Measurements from ENCODE around the gene KLF13.

DNA sequence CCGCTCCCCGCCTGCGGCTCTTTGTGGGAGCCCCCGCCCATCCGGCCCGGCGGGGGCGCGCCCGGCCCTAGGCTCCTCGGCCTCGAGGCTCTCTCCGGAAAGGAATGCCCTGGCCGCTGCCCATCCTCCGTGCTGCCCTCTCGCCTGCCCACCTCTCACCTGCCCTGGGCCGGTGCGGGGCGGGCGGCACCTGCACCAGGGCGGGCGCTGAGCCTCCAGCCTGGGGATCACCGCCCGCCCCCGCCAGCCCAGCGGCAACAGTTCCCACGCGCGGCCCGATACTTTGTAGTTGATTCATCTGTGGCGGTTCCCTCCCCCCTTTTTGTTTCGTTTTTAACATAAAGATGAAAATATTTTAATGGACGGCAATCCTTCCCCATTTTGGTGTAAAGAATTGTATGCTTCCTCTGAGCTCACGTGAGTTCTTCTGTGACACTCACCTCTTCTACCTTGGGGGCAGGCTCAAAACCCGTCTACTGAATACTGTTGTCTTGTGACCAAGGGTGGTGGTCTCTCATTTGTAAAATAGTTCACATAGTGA, 1.9 kb downstream of the KLF13 start:
- TF ChIP-seq, protein P1, sequence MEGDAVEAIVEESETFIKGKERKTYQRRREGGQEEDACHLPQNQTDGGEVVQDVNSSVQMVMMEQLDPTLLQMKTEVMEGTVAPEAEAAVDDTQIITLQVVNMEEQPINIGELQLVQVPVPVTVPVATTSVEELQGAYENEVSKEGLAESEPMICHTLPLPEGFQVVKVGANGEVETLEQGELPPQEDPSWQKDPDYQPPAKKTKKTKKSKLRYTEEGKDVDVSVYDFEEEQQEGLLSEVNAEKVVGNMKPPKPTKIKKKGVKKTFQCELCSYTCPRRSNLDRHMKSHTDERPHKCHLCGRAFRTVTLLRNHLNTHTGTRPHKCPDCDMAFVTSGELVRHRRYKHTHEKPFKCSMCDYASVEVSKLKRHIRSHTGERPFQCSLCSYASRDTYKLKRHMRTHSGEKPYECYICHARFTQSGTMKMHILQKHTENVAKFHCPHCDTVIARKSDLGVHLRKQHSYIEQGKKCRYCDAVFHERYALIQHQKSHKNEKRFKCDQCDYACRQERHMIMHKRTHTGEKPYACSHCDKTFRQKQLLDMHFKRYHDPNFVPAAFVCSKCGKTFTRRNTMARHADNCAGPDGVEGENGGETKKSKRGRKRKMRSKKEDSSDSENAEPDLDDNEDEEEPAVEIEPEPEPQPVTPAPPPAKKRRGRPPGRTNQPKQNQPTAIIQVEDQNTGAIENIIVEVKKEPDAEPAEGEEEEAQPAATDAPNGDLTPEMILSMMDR (IDR thresholded peaks at IDR 0.05; ENCODE audit: low read length), result no peak
- TF ChIP-seq EZH2 (IDR thresholded peaks at IDR 0.05; ENCODE audit: borderline replicate concordance, low read length), result no peak

Measured in OCI-LY1 (cell line).